Naive thymus-derived CD4-positive, alpha-beta T cell (primary cell): ENCODE measurements around the gene MLST8. TPM values are rescaled to one million over a fixed set of nuclear protein-coding genes. Genes with fewer than 3 reads are reported as not detected.

ENCODE experiments used
- ATAC-seq: fragments of 150-1000 bp; cut with Tn5 transposase; 2 replicates; pipeline ENCODE4 v1.10.0; 2021; ENCODE audit warnings: mild to moderate bottlenecking, moderate library complexity
- CTCF ChIA-PET: fragments of 350-600 bp; sonication (Branson Sonifier 250); formaldehyde crosslinking; loops from one replicate; lab custom pipeline; 2021; ENCODE audit warnings: antibody characterized with exemption; lab: Charles Lee
- POLR2A ChIA-PET: fragments of 350-600 bp; sonication (Branson Sonifier 250); formaldehyde crosslinking; loops from one replicate; lab custom pipeline; 2021; ENCODE audit warnings: antibody characterized with exemption, inconsistent platforms; lab: Charles Lee
- DNase-seq, 9 donors: peaks; one replicate each; pipeline versions ENCODE4 v3.0.0 to v3.0.0-alpha.2; 2020 to 2022; ENCODE audit warnings: mixed read lengths in 1 of 9
- H3K27ac ChIP-seq: one replicate; pipeline ENCODE4 v1.7.0; 2013; ENCODE audit warnings: mild to moderate bottlenecking, low read depth, low read length, moderate library complexity
- H3K27me3 ChIP-seq, 2 donors: one replicate each; pipeline ENCODE4 v1.7.0; 2013; ENCODE audit warnings: low read length in 2 of 2, mild to moderate bottlenecking in 2 of 2, moderate library complexity in 2 of 2; ENCODE audit not compliant: control insufficient read depth in 2 of 2, insufficient read depth in 2 of 2
- H3K36me3 ChIP-seq, 3 experiments: 1 replicate in 2 of 3; 2 replicates in 1 of 3; pipeline ENCODE4 v1.7.0; 2013; ENCODE audit warnings: low read length in 3 of 3, mild to moderate bottlenecking in 3 of 3, moderate library complexity in 1 of 3; ENCODE audit not compliant: insufficient read depth in 3 of 3, control insufficient read depth in 2 of 3
- H3K4me1 ChIP-seq, 2 donors: one replicate each; pipeline ENCODE4 v1.7.0; 2013; ENCODE audit warnings: low read length in 2 of 2, mild to moderate bottlenecking in 2 of 2, moderate library complexity in 1 of 2; ENCODE audit not compliant: control insufficient read depth in 2 of 2, insufficient read depth in 2 of 2
- H3K4me3 ChIP-seq: 2 replicates; pipeline ENCODE4 v1.7.0; 2013; ENCODE audit warnings: mild to moderate bottlenecking, low read length
- H3K9me3 ChIP-seq, 3 experiments: 1 replicate in 2 of 3; 2 replicates in 1 of 3; pipeline ENCODE4 v1.7.0; 2013; ENCODE audit warnings: low read length in 3 of 3; ENCODE audit not compliant: control insufficient read depth in 2 of 3
- H3K27ac Mint-ChIP-seq, 9 donors: one replicate each; pipeline ENCODE4 v1.8.0; 2020 to 2022; ENCODE audit warnings: mixed read lengths in 9 of 9, mild to moderate bottlenecking in 8 of 9, moderate library complexity in 5 of 9, inconsistent platforms in 2 of 9
- H3K27me3 Mint-ChIP-seq, 5 donors: one replicate each; pipeline ENCODE4 v1.8.0; 2021 to 2022; ENCODE audit warnings: mixed read lengths in 5 of 5, mild to moderate bottlenecking in 1 of 5
- H3K36me3 Mint-ChIP-seq, 5 donors: one replicate each; pipeline ENCODE4 v1.8.0; 2020 to 2022; ENCODE audit warnings: mixed read lengths in 5 of 5, mild to moderate bottlenecking in 3 of 5, inconsistent platforms in 1 of 5
- H3K4me1 Mint-ChIP-seq, 7 donors: one replicate each; pipeline ENCODE4 v1.8.0; 2020 to 2022; ENCODE audit warnings: mixed read lengths in 7 of 7, mild to moderate bottlenecking in 3 of 7, inconsistent platforms in 1 of 7
- H3K4me3 Mint-ChIP-seq, 10 donors: one replicate each; pipeline ENCODE4 v1.8.0; 2020 to 2022; ENCODE audit warnings: mild to moderate bottlenecking in 10 of 10, mixed read lengths in 10 of 10, moderate library complexity in 6 of 10, inconsistent platforms in 2 of 10
- H3K9me3 Mint-ChIP-seq, 11 donors: one replicate each; pipeline ENCODE4 v1.8.0; 2020 to 2022; ENCODE audit warnings: mixed read lengths in 11 of 11, mild to moderate bottlenecking in 4 of 11, inconsistent platforms in 1 of 11, moderate library complexity in 1 of 11
- intact Hi-C, 2 donors: fragments of 100-400 bp; cut with micrococcal nuclease; formaldehyde crosslinking; loops; one replicate each; pipeline ENCODE4 v1.15.1; 2023
- polyA plus RNA-seq, 2 donors: library from polyadenylated mRNA; unstranded; fragments of 300-500 nt; fragmentation: Illumina TruSeq; gene quantifications; one replicate each; pipeline ENCODE4 v1.2.3, GENCODE V29; 2021
- total RNA-seq, 6 experiments: library from RNA in 5 of 6; stranded (reverse) in 5 of 6; gene quantifications; 1 replicate in 5 of 6; 2 replicates in 1 of 6; pipeline ENCODE4 v1.2.3 and lab custom pipeline; 2021 to 2026

Gene MLST8
- total and polyA plus RNA-seq, 7 experiments from 2014 or later = 20.7 to 41.2 (median 35.5) TPM

GRCh38 chr16:2196981-2197511 lies 8.2 kb upstream of the MLST8 start:
- intact Hi-C loops = no loop called here
- no peaks in the 10 kb centered on the region for H3K36me3 ChIP-seq
- CTCF ChIA-PET = interaction anchor here (1.1 kb wide), 1 partner anchor 305 kb away, joined by 5 read pairs; no protein-coding TSS in a partner anchor

GRCh38 chr16:2197765-2198164 lies 7.5 kb upstream of the MLST8 start:
- H3K4me3 Mint-ChIP-seq = peak overlapping the region; percentile 28 to 84 (median 58)
- no peak for ATAC-seq
- intact Hi-C loops = no loop called here
- Histone ChIP-seq H3K36me3 (no peaks in the 10 kb centered on the region), H3K4me3 (no peak overlapping the region), H3K27me3 (peaks cover 6 to 11% of the 10 kb centered on the region in 2 donors), H3K9me3 (no peaks in the 10 kb centered on the region), H3K4me1 (peaks cover 0 to 8% of the 10 kb centered on the region in 2 donors), H3K27ac (no peak overlapping the region)
- H3K27me3 Mint-ChIP-seq = peaks cover 14 to 48% (median 16%) of the 10 kb centered on the region in 5 donors
- ChIA-PET CTCF (interaction anchor here (1.1 to 1.3 kb wide), 2 partner anchors 53 to 305 kb away, joined by 3 to 5 read pairs; partner anchors contain the start of gene ECI1), POLR2A (interaction anchor here (0.7 kb wide), 1 partner anchor 26 kb away, joined by 3 read pairs; no protein-coding TSS in a partner anchor)
- no peaks in the 10 kb centered on the region for H3K9me3 Mint-ChIP-seq
- no peaks in the 10 kb centered on the region for H3K36me3 Mint-ChIP-seq
- H3K27ac Mint-ChIP-seq = peak overlapping the region in 2 of 9 donors; percentile 31
- DNase-seq = no peak
- peaks cover 0 to 6% (median 4%) of the 10 kb centered on the region in 7 donors for H3K4me1 Mint-ChIP-seq

More at GRCh38 chr16:2196981-2197511, 8.2 kb upstream of the MLST8 start:
- DNase-seq (no peak), ATAC-seq (no peak)
- Histone ChIP-seq H3K4me3 (no peak overlapping the region), H3K27me3 (peaks cover 6 to 11% of the 10 kb centered on the region in 2 donors), H3K27ac (no peak overlapping the region), H3K4me1 (peaks cover 0 to 8% of the 10 kb centered on the region in 2 donors), H3K9me3 (no peaks in the 10 kb centered on the region)
- Mint-ChIP-seq H3K9me3 (no peaks in the 10 kb centered on the region), H3K4me3 (peak overlapping the region in 9 of 10 donors; percentile 43 to 84 (median 61)), H3K27ac (no peak overlapping the region), H3K4me1 (peaks cover 0 to 6% (median 4%) of the 10 kb centered on the region in 7 donors), H3K27me3 (peaks cover 14 to 48% (median 16%) of the 10 kb centered on the region in 5 donors), H3K36me3 (no peaks in the 10 kb centered on the region)
- POLR2A ChIA-PET = no interaction called here

GRCh38 chr16:2198283-2198682 lies 7.0 kb upstream of the MLST8 start:
- Mint-ChIP-seq H3K27ac (peak overlapping the region in 2 of 9 donors; percentile 31), H3K4me3 (peak overlapping the region in 8 of 10 donors; percentile 51 to 84 (median 62)), H3K9me3 (no peaks in the 10 kb centered on the region), H3K36me3 (no peaks in the 10 kb centered on the region), H3K4me1 (peaks cover 0 to 6% (median 4%) of the 10 kb centered on the region in 7 donors), H3K27me3 (peaks cover 14 to 48% (median 16%) of the 10 kb centered on the region in 5 donors)
- CTCF ChIA-PET = interaction anchor here (1.1 to 1.3 kb wide), 2 partner anchors 53 to 304 kb away, joined by 3 to 5 read pairs; partner anchors contain the start of gene ECI1
- H3K36me3 ChIP-seq = no peaks in the 10 kb centered on the region
- intact Hi-C loops = no loop called here
- no peaks in the 10 kb centered on the region for H3K9me3 ChIP-seq
- H3K27me3 ChIP-seq = peaks cover 6 to 11% of the 10 kb centered on the region in 2 donors
- DNase-seq (no peak), ATAC-seq (no peak)
- H3K27ac ChIP-seq = no peak overlapping the region
- H3K4me1 ChIP-seq = peaks cover 0 to 8% of the 10 kb centered on the region in 2 donors
- no peak overlapping the region for H3K4me3 ChIP-seq
- POLR2A ChIA-PET = interaction anchor here (0.7 kb wide), 1 partner anchor 26 kb away, joined by 3 read pairs; no protein-coding TSS in a partner anchor

GRCh38 chr16:2199095-2199494 lies 6.2 kb upstream of the MLST8 start:
- intact Hi-C loops = no loop called here
- no peaks in the 10 kb centered on the region for H3K9me3 ChIP-seq
- DNase-seq = no peak
- ChIA-PET CTCF (interaction anchor here (1.3 kb wide), 1 partner anchor 52 kb away, joined by 3 read pairs; the partner anchor contains the start of gene ECI1), POLR2A (interaction anchor here (0.6 kb wide), 1 partner anchor 203 kb away, joined by 4 read pairs; no protein-coding TSS in a partner anchor)
- H3K36me3 Mint-ChIP-seq = no peaks in the 10 kb centered on the region
- H3K9me3 Mint-ChIP-seq = no peaks in the 10 kb centered on the region
- peaks cover 0 to 8% of the 10 kb centered on the region in 2 donors for H3K4me1 ChIP-seq
- no peak overlapping the region for H3K27ac ChIP-seq
- no peak overlapping the region for H3K27ac Mint-ChIP-seq
- no peak for ATAC-seq
- H3K4me3 ChIP-seq = no peak overlapping the region
- peaks cover 14 to 50% (median 16%) of the 10 kb centered on the region in 5 donors for H3K27me3 Mint-ChIP-seq
- H3K4me1 Mint-ChIP-seq = peaks cover 0 to 10% (median 5%) of the 10 kb centered on the region in 7 donors
- H3K36me3 ChIP-seq = no peaks in the 10 kb centered on the region
- no peak overlapping the region for H3K4me3 Mint-ChIP-seq
- peaks cover 6 to 11% of the 10 kb centered on the region in 2 donors for H3K27me3 ChIP-seq

- intact Hi-C loops = loop anchor here in 1 of 2 donors (10.0 kb wide), 1 partner anchor 65 kb away; the partner anchor contains the start of gene RNPS1
These were observed 5.6 kb upstream of the MLST8 start for GRCh38 chr16:2199621-2200139.

GRCh38 chr16:2200313-2200712 lies 4.9 kb upstream of the MLST8 start:
- Mint-ChIP-seq H3K27me3 (peaks cover 11 to 40% (median 14%) of the 10 kb centered on the region in 5 donors), H3K9me3 (peaks cover 0 to 3% (median 0%) of the 10 kb centered on the region in 11 donors), H3K4me3 (peak overlapping the region in 1 of 10 donors; percentile 19), H3K36me3 (peaks cover 0 to 4% (median 0%) of the 10 kb centered on the region in 5 donors), H3K4me1 (peaks cover 5 to 11% (median 7%) of the 10 kb centered on the region in 7 donors), H3K27ac (no peak overlapping the region)
- ATAC-seq (no peak), DNase-seq (no peak)
- H3K4me1 ChIP-seq = peaks cover 5 to 7% of the 10 kb centered on the region in 2 donors
- H3K9me3 ChIP-seq = no peaks in the 10 kb centered on the region
- POLR2A ChIA-PET = no interaction called here
- H3K4me3 ChIP-seq = no peak overlapping the region
- no peaks in the 10 kb centered on the region for H3K36me3 ChIP-seq
- H3K27me3 ChIP-seq = peaks cover 6 to 11% of the 10 kb centered on the region in 2 donors
- H3K27ac ChIP-seq = no peak overlapping the region
- intact Hi-C loops = loop anchor here in 1 of 2 donors (10.0 kb wide), 1 partner anchor 64 kb away; the partner anchor contains the start of gene RNPS1
- CTCF ChIA-PET = no interaction called here

More at GRCh38 chr16:2199621-2200139, 5.6 kb upstream of the MLST8 start:
- ChIA-PET CTCF (no interaction called here), POLR2A (interaction anchor here (0.6 kb wide), 1 partner anchor 204 kb away, joined by 4 read pairs; no protein-coding TSS in a partner anchor)
- Histone ChIP-seq H3K4me1 (peaks cover 3 to 8% of the 10 kb centered on the region in 2 donors), H3K27ac (no peak overlapping the region), H3K36me3 (no peaks in the 10 kb centered on the region), H3K27me3 (peaks cover 6 to 11% of the 10 kb centered on the region in 2 donors), H3K4me3 (no peak overlapping the region), H3K9me3 (no peaks in the 10 kb centered on the region)
- Mint-ChIP-seq H3K27me3 (peaks cover 14 to 45% (median 15%) of the 10 kb centered on the region in 5 donors), H3K4me1 (peaks cover 5 to 13% (median 9%) of the 10 kb centered on the region in 7 donors), H3K27ac (no peak overlapping the region), H3K9me3 (peaks cover 0 to 3% (median 0%) of the 10 kb centered on the region in 11 donors), H3K4me3 (no peak overlapping the region), H3K36me3 (peaks cover 0 to 4% (median 0%) of the 10 kb centered on the region in 5 donors)
- DNase-seq (no peak), ATAC-seq (no peak)
